NT2/D1 (cell line): ENCODE measurements around the gene CDC40.

Source experiments
- YY1 ChIP-seq: IDR thresholded peaks from 2 replicates; pipeline ENCODE4 v1.6.1; 2011; ENCODE audit not compliant: insufficient read length, insufficient read depth
- ZNF274 ChIP-seq: IDR thresholded peaks from 2 replicates; pipeline ENCODE4 v1.6.1; 2011; ENCODE audit warnings: mild to moderate bottlenecking, low read depth, low read length

DNA sequence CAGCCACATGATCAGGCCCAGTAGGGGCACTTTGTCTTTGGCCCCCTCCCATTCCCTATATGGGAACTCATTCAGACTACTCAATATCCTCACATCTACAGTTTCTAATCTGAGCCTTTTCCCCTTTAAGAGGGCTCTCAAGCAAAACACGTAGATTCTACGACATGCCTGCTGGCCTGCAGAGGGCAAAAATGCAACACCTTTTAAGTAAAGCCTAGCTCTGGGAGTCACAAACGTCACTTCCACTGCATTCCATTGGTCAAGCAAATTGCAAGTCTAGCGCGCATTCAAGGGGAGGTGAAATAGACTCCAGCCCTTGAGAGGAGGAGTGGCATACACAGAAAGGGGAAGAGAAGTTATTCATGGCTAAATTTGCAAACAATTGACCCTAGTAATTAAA is 70.6 kb downstream of the CDC40 start:
- no peak for TF ChIP-seq ZNF274
- TF ChIP-seq YY1: no peak
